Kidney tubule cell (primary cell): Measurements from ENCODE around the gene DOCK3.
"Not testable (repeated sequence)": the region's sequence is repeated elsewhere in the genome, so short reads cannot be mapped to it uniquely, and the experiment has no call there.

Source experiments
- DNase-seq: peaks from one replicate; pipeline ENCODE4 v3.0.0-alpha.2; 2018; ENCODE audit warnings: low spot score

DOCK3 gene

GRCh38 chr3:50885070-50885850 is 210.5 kb downstream of the DOCK3 start:
- DNase-seq, result no peak

GRCh38 chr3:50890688-50891344 is 216.1 kb downstream of the DOCK3 start:
- DNase-seq, result no peak

- DNase-seq, result peak; percentile 42
These were observed 226.4 kb downstream of the DOCK3 start for GRCh38 chr3:50901097-50901496.

- DNase-seq, result no peak
These were observed 238.0 kb downstream of the DOCK3 start for GRCh38 chr3:50912746-50913145.

GRCh38 chr3:50913260-50913659 is 238.5 kb downstream of the DOCK3 start:
- DNase-seq, result no peak

- DNase-seq, result not testable (repeated sequence)
These were observed 247.3 kb downstream of the DOCK3 start for GRCh38 chr3:50922071-50922470.

- DNase-seq, result no peak
These were observed 249.2 kb downstream of the DOCK3 start for GRCh38 chr3:50923955-50924354.

- DNase-seq, result no peak
These were observed 249.9 kb downstream of the DOCK3 start for GRCh38 chr3:50924638-50925037.

GRCh38 chr3:50926868-50927267 is 252.1 kb downstream of the DOCK3 start:
- no peak for DNase-seq

- DNase-seq, result no peak
These were observed 255.9 kb downstream of the DOCK3 start for GRCh38 chr3:50930371-50931208.

- DNase-seq, result not testable (repeated sequence)
These were observed 258.2 kb downstream of the DOCK3 start for GRCh38 chr3:50932918-50933317.

GRCh38 chr3:50936389-50936788 is 261.7 kb downstream of the DOCK3 start:
- no peak for DNase-seq

- DNase-seq, result no peak
These were observed 272.7 kb downstream of the DOCK3 start for GRCh38 chr3:50947419-50947818.

GRCh38 chr3:50950591-50950990 is 275.9 kb downstream of the DOCK3 start:
- no peak for DNase-seq

- no peak for DNase-seq
These were observed 279.2 kb downstream of the DOCK3 start for GRCh38 chr3:50953825-50954414.

- DNase-seq, result no peak
These were observed 286.7 kb downstream of the DOCK3 start for GRCh38 chr3:50961386-50961785.

GRCh38 chr3:50971487-50971924 is 296.8 kb downstream of the DOCK3 start:
- peak; percentile 80 for DNase-seq

GRCh38 chr3:50972029-50972428 is 297.3 kb downstream of the DOCK3 start:
- no peak for DNase-seq

GRCh38 chr3:50978586-50978985 is 303.9 kb downstream of the DOCK3 start:
- not testable (repeated sequence) for DNase-seq

- DNase-seq, result no peak
These were observed 304.4 kb downstream of the DOCK3 start for GRCh38 chr3:50978991-50979667.

GRCh38 chr3:50982540-50983325 is 308.0 kb downstream of the DOCK3 start:
- DNase-seq, result no peak
